KMS-11 (cell line): Measurements from ENCODE around the gene STAG3.
"Not testable (repeated sequence)": the region's sequence is repeated elsewhere in the genome, so short reads cannot be mapped to it uniquely, and the experiment has no call there.

Experiments used
- H2AFZ ChIP-seq: fragments of 200-600 bp; sonication (generic); 2 replicates; pipeline ENCODE4 v1.6.1; 2016; ENCODE audit warnings: antibody characterized with exemption, mixed run types, low read depth
- H3K27ac ChIP-seq: fragments of 200-600 bp; sonication (generic); 2 replicates; pipeline ENCODE4 v1.6.1; 2016; ENCODE audit warnings: mild to moderate bottlenecking, mixed run types
- H3K27me3 ChIP-seq: fragments of 200-600 bp; sonication (generic); 2 replicates; pipeline ENCODE4 v1.6.1; 2017; ENCODE audit warnings: mild to moderate bottlenecking, low read depth, mixed run types, moderate library complexity; ENCODE audit not compliant: insufficient read depth
- H3K36me3 ChIP-seq: fragments of 200-600 bp; sonication (generic); 2 replicates; pipeline ENCODE4 v1.6.1; 2017; ENCODE audit warnings: mild to moderate bottlenecking, mixed run types; ENCODE audit not compliant: insufficient read depth
- H3K4me1 ChIP-seq: fragments of 200-600 bp; sonication (generic); 2 replicates; pipeline ENCODE4 v1.6.1; 2016; ENCODE audit warnings: mild to moderate bottlenecking, low read depth, mixed run types; ENCODE audit not compliant: poor library complexity, severe bottlenecking
- H3K4me2 ChIP-seq: fragments of 200-600 bp; sonication (generic); 2 replicates; pipeline ENCODE4 v1.7.0; 2016; ENCODE audit warnings: mild to moderate bottlenecking, mixed run types
- H3K4me3 ChIP-seq: fragments of 200-600 bp; sonication (generic); IDR thresholded peaks from 2 replicates; pipeline ENCODE4 v1.6.1; 2017; ENCODE audit warnings: low read depth, low read length, mixed read lengths; ENCODE audit not compliant: insufficient read depth
- H3K79me2 ChIP-seq: fragments of 200-600 bp; sonication (generic); 2 replicates; pipeline ENCODE4 v1.6.1; 2016; ENCODE audit warnings: low read depth, mixed run types; ENCODE audit not compliant: insufficient read depth
- H3K9ac ChIP-seq: fragments of 200-600 bp; sonication (generic); 2 replicates; pipeline ENCODE4 v1.6.1; 2016; ENCODE audit warnings: mild to moderate bottlenecking, mixed run types
- H4K20me1 ChIP-seq: fragments of 200-600 bp; sonication (generic); 2 replicates; pipeline ENCODE4 v1.6.1; 2016; ENCODE audit warnings: mild to moderate bottlenecking, mixed run types; ENCODE audit not compliant: insufficient read depth
- TF ChIP-seq, protein P1 (sequence below): fragments of 200-600 bp; sonication (generic); conservative IDR thresholded peaks from 2 replicates; pipeline ENCODE4 v1.6.1; 2017; ENCODE audit warnings: low read depth, mild to moderate bottlenecking, antibody characterized with exemption, low read length, moderate library complexity, mixed read lengths

STAG3 gene

DNA sequence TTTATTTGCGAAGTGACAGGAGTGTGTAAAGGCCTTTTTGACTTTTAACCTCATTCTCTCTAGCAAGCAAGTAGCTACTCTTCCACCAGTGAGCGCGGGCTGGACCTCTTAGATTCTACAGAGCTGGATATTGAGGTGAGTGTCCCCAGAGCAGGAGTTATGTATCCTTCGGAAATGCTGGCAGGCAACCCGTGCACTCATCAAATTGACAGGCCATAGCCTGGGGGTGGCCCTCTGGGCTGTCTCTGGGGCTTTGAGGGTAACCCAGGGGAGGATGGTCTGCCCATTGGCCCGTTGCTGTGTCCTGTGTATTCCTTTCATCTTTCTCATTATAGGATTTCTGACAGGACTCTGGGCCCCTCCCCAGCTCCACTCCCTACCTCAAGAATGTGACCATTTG, 36.0 kb downstream of the STAG3 start:
- no peak overlapping the region for H2AFZ ChIP-seq
- H3K4me2 ChIP-seq = no peak overlapping the region
- H3K4me3 ChIP-seq = no peak overlapping the region
- H3K4me1 ChIP-seq = peaks cover 26% of the 10 kb centered on the region
- no peak overlapping the region for H3K9ac ChIP-seq
- no peaks in the 10 kb centered on the region; the same call in 1 of the 2 replicates for H4K20me1 ChIP-seq
- H3K27me3 ChIP-seq = peaks cover 59% of the 10 kb centered on the region
- TF ChIP-seq, protein P1, sequence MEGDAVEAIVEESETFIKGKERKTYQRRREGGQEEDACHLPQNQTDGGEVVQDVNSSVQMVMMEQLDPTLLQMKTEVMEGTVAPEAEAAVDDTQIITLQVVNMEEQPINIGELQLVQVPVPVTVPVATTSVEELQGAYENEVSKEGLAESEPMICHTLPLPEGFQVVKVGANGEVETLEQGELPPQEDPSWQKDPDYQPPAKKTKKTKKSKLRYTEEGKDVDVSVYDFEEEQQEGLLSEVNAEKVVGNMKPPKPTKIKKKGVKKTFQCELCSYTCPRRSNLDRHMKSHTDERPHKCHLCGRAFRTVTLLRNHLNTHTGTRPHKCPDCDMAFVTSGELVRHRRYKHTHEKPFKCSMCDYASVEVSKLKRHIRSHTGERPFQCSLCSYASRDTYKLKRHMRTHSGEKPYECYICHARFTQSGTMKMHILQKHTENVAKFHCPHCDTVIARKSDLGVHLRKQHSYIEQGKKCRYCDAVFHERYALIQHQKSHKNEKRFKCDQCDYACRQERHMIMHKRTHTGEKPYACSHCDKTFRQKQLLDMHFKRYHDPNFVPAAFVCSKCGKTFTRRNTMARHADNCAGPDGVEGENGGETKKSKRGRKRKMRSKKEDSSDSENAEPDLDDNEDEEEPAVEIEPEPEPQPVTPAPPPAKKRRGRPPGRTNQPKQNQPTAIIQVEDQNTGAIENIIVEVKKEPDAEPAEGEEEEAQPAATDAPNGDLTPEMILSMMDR = no peak
- no peak overlapping the region for H3K27ac ChIP-seq
- no peaks in the 10 kb centered on the region for H3K79me2 ChIP-seq
- H3K36me3 ChIP-seq = no peaks in the 10 kb centered on the region

DNA sequence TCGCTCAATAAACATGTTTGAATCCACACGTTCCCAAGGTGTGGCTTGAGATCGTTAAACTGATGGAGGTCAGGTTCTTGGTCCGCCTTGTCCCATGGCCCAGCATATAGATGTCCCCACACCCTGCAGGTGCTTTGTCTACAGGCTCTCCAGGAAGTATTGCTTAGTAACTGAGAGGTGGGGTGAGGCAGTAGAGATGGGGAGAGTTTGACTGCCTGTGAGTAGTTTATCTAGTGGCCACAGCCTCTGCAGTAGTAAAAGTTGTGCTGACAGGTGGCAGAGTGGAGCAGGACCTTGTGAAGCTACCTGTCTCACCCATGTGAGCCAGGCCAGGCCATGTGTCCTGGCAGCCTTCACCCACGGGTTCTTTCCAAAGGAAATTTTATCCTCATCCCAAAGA, 36.6 kb downstream of the STAG3 start:
- H3K36me3 ChIP-seq, H3K27ac ChIP-seq, H3K9ac ChIP-seq, H3K4me2 ChIP-seq, H3K4me3 ChIP-seq, H4K20me1 ChIP-seq, H2AFZ ChIP-seq, H3K79me2 ChIP-seq: not testable (repeated sequence)
- H3K4me1 ChIP-seq = peaks cover 23% of the 10 kb centered on the region
- peaks cover 56% of the 10 kb centered on the region for H3K27me3 ChIP-seq

DNA sequence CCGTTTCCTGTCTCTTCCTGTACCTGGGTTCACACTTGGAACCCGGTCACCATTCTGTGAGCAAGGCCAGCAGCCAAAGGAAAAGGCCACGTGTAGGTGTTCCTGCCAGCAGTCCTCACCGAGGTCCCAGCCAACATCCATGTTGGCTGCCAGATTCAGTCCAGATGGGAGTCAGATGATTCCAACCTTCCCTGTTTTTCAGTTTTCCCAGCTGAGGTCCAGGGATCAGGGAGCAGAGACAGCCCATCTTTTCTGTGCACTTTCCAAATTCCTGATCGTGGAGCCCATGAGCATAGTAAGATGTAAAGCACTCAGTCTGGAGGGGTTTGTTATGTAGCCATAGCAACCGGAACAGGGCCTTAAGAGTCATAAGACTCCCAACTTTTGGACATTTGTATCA, 38.2 kb downstream of the STAG3 start:
- H3K27me3 ChIP-seq = peaks cover 41% of the 10 kb centered on the region
- H3K79me2 ChIP-seq = no peaks in the 10 kb centered on the region
- no peak overlapping the region for H3K4me3 ChIP-seq
- TF ChIP-seq, protein P1 = no peak
- no peak overlapping the region for H3K9ac ChIP-seq
- H3K27ac ChIP-seq = no peak overlapping the region
- H3K4me2 ChIP-seq = no peak overlapping the region
- no peaks in the 10 kb centered on the region; the same call in 1 of the 2 replicates for H4K20me1 ChIP-seq
- H2AFZ ChIP-seq = no peak overlapping the region
- H3K36me3 ChIP-seq = no peaks in the 10 kb centered on the region
- peaks cover 29% of the 10 kb centered on the region for H3K4me1 ChIP-seq

DNA sequence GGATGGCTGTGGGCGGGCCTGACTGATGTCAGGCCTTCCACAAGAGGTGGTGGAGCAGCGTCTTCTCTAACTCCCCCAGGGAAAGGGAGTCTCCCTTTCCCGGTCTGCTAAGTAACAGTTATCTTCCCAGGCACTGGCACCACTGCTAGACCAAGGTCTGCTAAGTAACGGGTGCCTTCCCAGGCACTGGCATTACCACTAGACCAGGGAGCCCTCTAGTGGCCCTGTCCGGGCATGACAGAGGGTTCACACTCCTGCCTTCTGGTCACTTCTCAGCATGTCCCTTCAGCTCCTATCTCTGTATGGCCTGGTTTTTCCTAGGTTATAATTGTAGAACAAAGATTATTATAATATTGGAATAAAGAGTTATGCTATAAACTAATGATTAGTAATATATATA, 40.2 kb downstream of the STAG3 start:
- TF ChIP-seq, protein P1 = peak; percentile 13; the same call in 1 of the 2 replicates
- not testable (repeated sequence) for H2AFZ ChIP-seq, H3K9ac ChIP-seq, H3K4me3 ChIP-seq, H3K79me2 ChIP-seq, H3K4me2 ChIP-seq, H3K36me3 ChIP-seq, H4K20me1 ChIP-seq, H3K27ac ChIP-seq
- Histone ChIP-seq H3K4me1 (peaks cover 47% of the 10 kb centered on the region), H3K27me3 (peaks cover 22% of the 10 kb centered on the region; the same call in 1 of the 2 replicates)

DNA sequence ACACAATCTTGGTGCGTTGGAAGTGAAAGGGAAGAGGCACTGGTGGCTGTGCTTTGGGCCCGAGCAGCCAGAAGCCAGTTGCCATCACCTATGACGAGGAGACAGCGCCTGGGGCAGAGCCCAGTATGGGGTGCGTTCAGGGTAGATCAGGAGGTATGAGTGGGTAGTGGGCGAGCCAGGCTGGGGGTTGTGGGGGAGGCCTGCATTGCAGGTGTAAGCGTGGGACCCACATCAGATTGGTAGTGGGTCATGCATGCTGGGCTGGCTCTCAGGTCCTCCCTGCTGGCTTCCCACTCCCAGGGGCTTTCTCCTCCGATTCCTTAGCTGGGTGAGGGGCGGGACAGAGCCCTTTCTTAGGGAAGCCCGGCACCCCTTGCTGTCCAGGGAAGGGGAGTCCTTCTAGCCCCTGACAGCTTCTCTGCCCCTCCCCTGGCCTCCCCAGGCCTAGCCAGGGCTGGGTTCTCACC, 41.6 kb downstream of the STAG3 start:
- TF ChIP-seq, protein P1 = no peak
- H3K9ac ChIP-seq = no peak overlapping the region
- no peak overlapping the region for H2AFZ ChIP-seq
- no peak overlapping the region for H3K27ac ChIP-seq
- no peak overlapping the region for H3K4me3 ChIP-seq
- no peaks in the 10 kb centered on the region; the same call in 1 of the 2 replicates for H4K20me1 ChIP-seq
- H3K36me3 ChIP-seq = no peaks in the 10 kb centered on the region
- peaks cover 47% of the 10 kb centered on the region for H3K4me1 ChIP-seq
- H3K27me3 ChIP-seq = peaks cover 13% of the 10 kb centered on the region; the same call in 1 of the 2 replicates
- H3K4me2 ChIP-seq = no peak overlapping the region
- H3K79me2 ChIP-seq = no peaks in the 10 kb centered on the region

DNA sequence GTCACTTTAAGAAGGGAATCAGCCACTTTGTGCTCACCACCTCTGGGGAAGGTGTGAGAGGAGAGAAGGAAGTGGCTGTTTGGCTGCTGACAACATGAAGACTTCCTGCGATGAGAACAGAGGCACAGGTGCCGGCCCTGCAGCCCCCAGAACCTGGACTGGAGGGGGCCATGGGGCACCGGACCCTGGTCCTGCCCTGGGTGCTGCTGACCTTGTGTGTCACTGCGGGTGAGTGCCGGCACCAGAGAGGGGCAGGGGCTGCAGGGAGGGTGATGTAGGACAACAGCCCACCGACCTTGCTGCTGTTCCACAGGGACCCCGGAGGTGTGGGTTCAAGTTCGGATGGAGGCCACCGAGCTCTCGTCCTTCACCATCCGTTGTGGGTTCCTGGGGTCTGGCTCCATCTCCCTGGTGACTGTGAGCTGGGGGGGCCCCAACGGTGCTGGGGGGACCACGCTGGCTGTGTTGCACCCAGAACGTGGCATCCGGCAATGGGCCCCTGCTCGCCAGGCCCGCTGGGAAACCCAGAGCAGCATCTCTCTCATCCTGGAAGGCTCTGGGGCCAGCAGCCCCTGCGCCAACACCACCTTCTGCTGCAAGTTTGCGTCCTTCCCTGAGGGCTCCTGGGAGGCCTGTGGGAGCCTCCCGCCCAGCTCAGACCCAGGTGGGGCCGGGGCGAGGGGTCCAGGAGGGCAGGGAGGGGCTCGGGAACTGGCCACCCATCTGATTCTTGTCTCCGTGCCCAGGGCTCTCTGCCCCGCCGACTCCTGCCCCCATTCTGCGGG, 42.3 kb downstream of the STAG3 start, which contains the start of gene PVRIG:
TSS of gene PVRIG (plus strand) at position 149 of the 785 bp plus-strand sequence. CDS start at position 171, 22 bp downstream.
- not testable (repeated sequence) for H3K4me2 ChIP-seq, H3K4me3 ChIP-seq, H2AFZ ChIP-seq, H4K20me1 ChIP-seq, H3K79me2 ChIP-seq, H3K36me3 ChIP-seq
- Histone ChIP-seq H3K9ac (peak within 1 kb of the TSS; percentile 40; the same call in 1 of the 2 replicates), H3K4me1 (peaks cover 47% of the 10 kb centered on the region), H3K27ac (peak within 1 kb of the TSS; percentile 65; the same call in 1 of the 2 replicates), H3K27me3 (peaks cover 12% of the 10 kb centered on the region; the same call in 1 of the 2 replicates)
